AG10803 (cell line): ENCODE measurements around the gene FTO.
"Not testable (repeated sequence)": the region's sequence is repeated elsewhere in the genome, so short reads cannot be mapped to it uniquely, and the experiment has no call there.

ENCODE experiments used
- DNase-seq: peaks from one replicate; pipeline ENCODE4 v3.0.0; 2010; ENCODE audit warnings: low read depth
- H3K4me3 ChIP-seq: 2 replicates; pipeline ENCODE4 v1.5.1; 2011; ENCODE audit warnings: mild to moderate bottlenecking, low read length, control low read depth
- CTCF ChIP-seq: conservative IDR thresholded peaks from 2 replicates; pipeline ENCODE4 v1.5.1; 2011; ENCODE audit warnings: mild to moderate bottlenecking, low read length, control low read depth, inconsistent platforms

The FTO gene

GRCh38 chr16:53843084-53843483 is 139.1 kb downstream of the FTO start:
- no peak overlapping the region for H3K4me3 ChIP-seq
- no peak for TF ChIP-seq CTCF
- no peak for DNase-seq

- no peak overlapping the region for H3K4me3 ChIP-seq
- DNase-seq, result no peak
- no peak for TF ChIP-seq CTCF
Measured at GRCh38 chr16:53844804-53845203, 140.8 kb downstream of the FTO start.

- H3K4me3 ChIP-seq, DNase-seq: not testable (repeated sequence)
Measured at GRCh38 chr16:53846549-53846948, 142.6 kb downstream of the FTO start.

GRCh38 chr16:53846971-53847370 is 143.0 kb downstream of the FTO start:
- DNase-seq, result no peak

GRCh38 chr16:53848277-53848942 is 144.5 kb downstream of the FTO start:
- no peak for TF ChIP-seq CTCF
- H3K4me3 ChIP-seq, result no peak overlapping the region
- DNase-seq, result no peak

More at GRCh38 chr16:53846971-53847370, 143.0 kb downstream of the FTO start:
- H3K4me3 ChIP-seq, result no peak overlapping the region
- no peak for TF ChIP-seq CTCF

- no peak for DNase-seq
- TF ChIP-seq CTCF, result no peak
- no peak overlapping the region for H3K4me3 ChIP-seq
Measured at GRCh38 chr16:53848950-53849349, 145.0 kb downstream of the FTO start.

- H3K4me3 ChIP-seq, result no peak overlapping the region
- DNase-seq, result no peak
- TF ChIP-seq CTCF, result no peak
Measured at GRCh38 chr16:53849585-53849984, 145.6 kb downstream of the FTO start.
